NK-92 (cell line): ENCODE measurements around the gene P3H3.

Experiments used
- DNase-seq: peaks from one replicate; lab custom pipeline; 2025; ENCODE audit not compliant: unreplicated experiment; lab: John Stamatoyannopoulos, UW

P3H3 gene

DNA sequence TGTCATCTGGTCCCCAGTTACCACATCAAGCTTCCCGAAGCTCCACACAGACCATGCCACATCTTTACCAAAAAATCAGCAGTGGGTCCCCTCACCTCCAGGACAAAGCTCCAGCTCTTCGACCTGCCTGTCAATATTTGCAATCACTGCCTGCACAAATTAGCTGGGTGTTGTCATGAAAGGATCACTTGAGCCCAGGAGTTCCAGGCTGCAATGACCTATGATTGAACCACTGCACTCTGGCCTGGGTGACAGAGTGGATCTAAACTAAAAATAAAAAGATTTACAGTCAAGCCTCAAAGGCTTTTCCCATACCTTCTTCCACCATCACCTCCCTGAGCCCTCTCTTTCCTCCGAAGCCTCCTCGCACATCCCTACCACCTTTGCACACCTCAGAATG is 31.6 kb upstream of the P3H3 start:
- no peak for DNase-seq

DNA sequence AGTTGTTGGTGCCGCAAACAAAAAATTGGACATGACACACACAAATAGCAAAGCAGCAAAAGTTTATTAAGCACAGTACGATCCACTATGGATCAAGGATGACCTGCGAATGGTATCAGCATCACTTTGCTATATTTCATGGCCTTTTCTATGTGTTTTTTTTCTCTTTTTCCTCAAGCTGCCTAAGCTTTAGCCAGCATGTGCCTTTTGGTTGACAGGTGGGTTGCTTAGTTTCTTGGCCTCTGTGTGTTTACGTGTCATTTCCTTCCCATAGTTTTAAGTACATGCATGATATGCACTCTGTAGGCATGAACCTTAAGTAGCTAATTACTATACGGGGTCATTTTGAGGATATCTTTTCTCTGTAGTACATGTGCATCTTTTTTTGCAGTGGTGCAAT is 29.1 kb upstream of the P3H3 start:
- DNase-seq: no peak

DNA sequence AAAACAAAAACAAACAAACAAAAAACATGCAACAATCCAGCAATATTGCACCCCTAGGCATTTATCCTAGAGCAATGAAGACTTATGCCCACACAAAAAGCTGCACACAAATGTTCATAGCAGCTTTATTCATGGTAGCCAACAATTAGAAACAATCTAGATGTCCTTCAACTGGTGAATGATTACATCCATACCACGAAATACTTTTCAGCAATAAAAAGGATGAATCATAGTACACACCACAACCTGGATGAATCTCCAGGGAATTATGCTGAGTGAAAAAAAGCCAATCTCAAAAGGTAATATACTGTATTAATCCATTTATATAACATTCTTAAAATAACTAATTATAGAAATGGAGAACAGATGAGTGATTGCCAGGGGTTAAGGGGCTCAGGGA is 21.0 kb upstream of the P3H3 start:
- no peak for DNase-seq

DNA sequence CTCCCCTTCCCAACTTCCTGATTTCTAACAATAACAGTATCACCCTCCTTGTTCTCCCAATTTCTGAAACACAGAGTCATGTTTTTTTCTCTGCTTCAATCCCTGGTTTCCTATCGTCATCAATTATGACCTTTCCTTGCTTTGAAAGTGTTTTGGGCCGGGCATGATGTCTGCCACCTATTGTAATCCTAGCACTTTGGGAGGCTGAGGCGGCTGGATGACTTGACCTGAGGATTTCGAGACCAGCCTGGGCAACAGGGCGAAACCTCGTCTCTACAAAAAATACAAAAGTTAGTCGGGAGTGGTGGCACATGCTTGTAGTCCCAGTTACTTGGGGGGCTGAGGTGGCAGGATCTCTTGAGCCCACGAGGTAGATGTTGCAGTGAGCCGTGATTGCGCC is 19.2 kb upstream of the P3H3 start:
- DNase-seq: no peak

DNA sequence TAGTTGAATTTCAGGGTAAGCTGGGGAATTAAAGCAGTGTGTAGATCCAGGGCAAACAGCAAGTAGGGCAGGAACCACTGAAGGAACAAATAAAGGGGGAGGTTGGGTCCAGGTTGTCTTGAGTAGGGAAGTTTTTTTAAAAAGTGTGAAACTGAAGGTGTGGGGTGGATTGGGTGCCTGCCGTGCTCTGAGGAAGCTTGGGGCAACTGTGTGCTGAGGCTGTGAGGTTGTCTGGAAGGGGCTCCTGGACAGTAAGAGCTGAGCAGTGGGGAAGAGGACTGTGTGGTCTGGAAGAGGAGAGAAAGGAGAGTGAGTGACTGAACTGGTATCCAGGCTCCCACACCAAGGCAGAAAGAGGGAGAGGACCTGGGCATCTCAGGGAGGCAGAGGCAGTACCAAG is 17.4 kb upstream of the P3H3 start:
- no peak for DNase-seq

DNA sequence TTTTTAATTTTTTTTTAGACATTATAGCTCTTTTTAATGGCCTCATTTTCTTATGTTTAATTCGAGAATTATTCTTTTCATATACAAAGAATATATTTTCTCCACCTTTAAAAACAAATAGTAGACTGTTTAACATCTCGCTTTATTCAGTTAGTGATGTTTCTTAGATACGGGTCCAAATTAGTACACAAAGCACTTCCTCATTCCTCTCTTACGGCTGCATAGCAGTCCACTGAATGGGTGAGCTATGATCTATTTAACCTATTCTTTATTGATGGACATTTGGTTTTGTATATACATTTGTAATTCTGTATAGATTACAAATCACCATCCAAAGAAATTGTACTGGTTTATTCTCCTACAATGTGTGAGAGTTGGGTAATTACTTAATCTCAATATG is 14.8 kb upstream of the P3H3 start:
- DNase-seq: no peak

DNA sequence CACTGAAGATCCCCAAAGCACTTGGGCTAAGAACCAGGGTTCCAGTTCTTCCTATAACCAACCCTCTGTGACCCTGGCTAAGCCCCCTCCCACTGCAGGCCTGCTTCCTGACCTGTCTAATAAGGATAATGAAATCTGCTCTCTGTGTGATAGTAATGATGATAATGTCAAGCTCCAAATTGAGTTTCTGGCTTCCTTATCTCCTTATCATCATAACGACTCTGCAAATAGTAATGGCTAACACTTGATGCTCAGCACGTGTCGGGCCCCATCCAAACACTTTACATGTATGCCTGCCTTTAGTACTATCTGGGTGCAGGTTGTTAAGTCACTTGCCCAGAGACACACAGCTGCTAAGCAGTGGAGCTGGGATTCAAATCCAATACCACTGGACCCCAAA is 11.6 kb upstream of the P3H3 start:
- no peak for DNase-seq

DNA sequence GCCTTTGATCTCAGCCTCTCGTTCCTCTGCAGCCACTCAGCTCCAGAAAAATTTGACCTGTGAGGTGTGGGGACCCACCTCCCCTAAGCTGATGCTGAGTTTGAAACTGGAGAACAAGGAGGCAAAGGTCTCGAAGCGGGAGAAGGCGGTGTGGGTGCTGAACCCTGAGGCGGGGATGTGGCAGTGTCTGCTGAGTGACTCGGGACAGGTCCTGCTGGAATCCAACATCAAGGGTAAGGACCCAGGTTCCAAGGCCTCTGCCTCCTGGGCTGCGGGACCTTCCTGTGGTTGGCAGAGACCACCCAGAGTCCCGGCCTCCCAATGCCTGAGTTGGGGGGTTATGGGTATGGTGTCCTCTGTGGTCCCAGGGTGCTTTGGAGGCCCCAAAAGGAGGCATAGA is 11.1 kb upstream of the P3H3 start:
- DNase-seq: no peak

DNA sequence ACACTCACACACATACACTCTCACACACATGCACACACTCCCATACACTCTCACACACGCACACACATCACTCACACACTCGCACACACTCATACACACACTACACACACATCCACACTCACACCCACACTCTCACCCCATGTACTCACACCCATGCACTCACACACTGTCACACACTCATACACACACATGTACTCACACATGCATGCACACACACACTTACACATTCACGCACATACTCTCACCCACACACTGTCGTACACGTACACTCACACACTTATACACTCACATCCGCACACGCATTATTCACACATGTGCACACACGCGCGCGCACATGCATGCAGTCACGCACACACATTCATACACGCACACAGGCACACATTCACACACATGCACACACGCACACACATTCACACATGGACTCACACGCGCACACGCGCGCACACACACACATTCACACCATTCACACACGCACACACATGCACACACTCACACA is 10.5 kb upstream of the P3H3 start:
- DNase-seq: no peak

DNA sequence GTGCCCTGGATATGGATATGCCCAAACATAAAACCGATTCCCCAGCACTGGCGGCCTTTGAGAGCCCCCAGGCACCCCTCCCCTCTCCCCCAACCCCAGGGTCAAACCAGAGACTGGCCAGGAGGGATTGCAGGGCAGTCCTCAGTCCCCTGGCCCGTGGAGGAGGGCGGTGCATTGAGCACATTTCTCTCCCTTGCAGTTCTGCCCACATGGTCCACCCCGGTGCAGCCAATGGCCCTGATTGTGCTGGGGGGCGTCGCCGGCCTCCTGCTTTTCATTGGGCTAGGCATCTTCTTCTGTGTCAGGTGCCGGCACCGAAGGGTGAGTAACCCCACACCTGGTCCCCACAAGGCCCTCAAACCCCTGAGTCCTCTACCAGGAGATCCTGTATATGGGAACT is 10.0 kb upstream of the P3H3 start:
- no peak for DNase-seq

DNA sequence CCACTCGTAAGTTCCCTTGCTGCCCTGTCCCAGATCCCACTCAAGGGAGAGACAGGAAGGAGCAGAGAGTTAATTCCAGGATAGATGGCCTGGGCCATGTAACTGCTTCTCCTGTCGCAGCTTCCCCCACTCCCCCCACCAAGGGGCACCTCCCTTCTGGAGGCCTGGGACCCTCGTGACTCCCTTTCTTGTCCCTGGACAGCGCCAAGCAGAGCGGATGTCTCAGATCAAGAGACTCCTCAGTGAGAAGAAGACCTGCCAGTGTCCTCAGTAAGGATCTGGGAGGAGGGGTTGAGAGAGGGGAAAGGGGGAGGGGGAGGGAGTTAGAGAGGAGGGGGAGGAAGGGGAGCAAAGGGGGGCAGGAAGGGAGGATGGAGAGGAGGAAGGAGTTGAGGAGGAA is 9.6 kb upstream of the P3H3 start:
- DNase-seq: no peak

DNA sequence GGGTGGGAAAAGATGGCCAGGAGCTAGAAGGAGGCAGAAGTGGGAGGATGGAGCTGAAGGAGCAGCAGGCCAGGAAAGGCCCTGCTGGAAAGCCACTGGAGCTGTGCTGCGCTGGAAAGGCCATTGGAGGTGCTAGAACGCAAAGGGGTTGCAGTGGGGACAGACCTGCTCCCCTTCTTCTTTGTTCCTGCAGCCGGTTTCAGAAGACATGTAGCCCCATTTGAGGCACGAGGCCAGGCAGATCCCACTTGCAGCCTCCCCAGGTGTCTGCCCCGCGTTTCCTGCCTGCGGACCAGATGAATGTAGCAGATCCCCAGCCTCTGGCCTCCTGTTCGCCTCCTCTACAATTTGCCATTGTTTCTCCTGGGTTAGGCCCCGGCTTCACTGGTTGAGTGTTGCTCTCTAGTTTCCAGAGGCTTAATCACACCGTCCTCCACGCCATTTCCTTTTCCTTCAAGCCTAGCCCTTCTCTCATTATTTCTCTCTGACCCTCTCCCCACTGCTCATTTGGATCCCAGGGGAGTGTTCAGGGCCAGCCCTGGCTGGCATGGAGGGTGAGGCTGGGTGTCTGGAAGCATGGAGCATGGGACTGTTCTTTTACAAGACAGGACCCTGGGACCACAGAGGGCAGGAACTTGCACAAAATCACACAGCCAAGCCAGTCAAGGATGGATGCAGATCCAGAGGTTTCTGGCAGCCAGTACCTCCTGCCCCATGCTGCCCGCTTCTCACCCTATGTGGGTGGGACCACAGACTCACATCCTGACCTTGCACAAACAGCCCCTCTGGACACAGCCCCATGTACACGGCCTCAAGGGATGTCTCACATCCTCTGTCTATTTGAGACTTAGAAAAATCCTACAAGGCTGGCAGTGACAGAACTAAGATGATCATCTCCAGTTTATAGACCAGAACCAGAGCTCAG is 8.8 kb upstream of the P3H3 start:
- no peak for DNase-seq

DNA sequence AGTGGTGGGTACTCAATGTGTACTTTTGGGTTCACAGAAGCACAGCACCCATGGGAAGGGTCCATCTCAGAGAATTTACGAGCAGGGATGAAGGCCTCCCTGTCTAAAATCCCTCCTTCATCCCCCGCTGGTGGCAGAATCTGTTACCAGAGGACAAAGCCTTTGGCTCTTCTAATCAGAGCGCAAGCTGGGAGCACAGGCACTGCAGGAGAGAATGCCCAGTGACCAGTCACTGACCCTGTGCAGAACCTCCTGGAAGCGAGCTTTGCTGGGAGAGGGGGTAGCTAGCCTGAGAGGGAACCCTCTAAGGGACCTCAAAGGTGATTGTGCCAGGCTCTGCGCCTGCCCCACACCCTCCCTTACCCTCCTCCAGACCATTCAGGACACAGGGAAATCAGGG is 8.0 kb upstream of the P3H3 start:
- no peak for DNase-seq

DNA sequence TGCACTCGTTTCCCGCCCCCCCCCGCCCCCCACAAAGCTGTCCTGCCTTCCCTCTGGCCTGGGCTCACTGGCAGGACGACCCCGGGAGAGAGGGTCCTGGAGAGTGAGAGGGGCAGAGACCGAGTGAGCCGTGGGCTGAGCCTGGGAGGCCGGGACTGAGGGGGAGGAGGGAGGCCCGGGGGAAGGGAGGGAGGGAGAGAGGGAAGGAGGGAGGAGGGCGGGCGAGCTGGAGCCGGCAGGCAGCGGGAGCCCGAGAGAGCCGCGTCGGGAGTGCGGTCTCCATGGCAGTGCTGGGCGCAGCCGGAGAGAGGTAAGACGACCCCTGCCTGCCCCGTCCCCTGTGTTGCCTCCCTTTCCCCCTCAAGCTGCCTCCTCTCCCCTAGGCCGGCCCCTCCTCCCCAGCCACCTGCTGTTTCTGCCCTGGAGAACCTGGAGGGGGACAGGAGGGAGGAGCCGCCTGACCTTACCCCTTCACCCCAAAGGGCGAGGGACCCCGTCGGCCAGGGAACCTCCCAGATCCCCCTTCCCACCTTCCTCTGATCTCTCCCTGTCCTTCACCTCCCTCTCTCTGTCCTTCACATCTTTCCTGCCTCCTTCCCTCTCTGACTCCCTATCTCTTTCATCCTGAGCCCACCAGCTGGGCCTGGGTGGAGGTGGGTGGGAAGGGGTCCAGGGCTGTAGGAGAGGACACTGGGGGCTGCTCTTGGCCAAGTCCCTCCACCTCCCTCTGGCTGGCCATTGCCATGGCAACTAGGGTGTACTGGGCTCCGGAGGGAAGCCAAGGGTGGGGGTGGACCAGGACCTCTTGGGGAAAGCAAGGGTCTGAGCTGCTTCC is 6.4 kb upstream of the P3H3 start, which contains the start of gene GPR162:
Gene GPR162 (plus strand): TSS at position 231 of the 835 bp plus-strand sequence. CDS start 2,078 bp downstream, outside the sequence.
- DNase-seq: no peak

DNA sequence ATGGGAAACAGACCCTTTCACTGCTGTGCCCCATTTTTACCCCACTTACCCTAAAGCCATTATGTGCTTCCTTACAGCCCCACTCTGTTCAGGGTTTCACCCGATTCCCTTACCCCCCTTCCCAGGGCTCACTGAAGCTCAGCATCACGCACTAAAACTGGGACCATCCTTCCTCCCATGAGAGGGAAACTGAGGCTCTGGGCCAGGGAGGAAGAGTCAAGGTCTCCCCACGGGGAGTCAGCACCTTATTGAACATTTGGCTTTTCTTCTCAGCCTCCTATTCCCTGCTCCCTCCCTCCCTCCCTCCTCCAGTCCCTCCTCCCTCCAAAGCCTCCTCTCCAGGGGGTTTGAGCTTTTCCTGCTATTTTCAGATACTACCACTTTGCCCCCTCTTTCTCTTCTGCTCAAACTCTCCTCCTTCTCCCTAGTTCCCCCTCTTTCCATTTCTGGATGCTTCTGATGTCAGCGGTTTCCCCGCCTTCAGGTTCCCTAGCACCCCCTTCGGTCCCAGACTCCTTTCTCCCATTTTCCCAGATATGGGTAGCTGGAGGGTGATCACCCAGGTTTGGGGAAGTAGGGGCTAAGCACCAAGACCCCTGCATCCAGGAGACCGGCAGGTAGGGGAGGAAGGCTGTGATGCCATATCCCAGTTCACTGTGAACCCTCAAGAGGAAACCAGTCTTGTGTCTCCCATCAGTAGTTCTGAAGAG is 5.6 kb upstream of the P3H3 start:
- no peak for DNase-seq

DNA sequence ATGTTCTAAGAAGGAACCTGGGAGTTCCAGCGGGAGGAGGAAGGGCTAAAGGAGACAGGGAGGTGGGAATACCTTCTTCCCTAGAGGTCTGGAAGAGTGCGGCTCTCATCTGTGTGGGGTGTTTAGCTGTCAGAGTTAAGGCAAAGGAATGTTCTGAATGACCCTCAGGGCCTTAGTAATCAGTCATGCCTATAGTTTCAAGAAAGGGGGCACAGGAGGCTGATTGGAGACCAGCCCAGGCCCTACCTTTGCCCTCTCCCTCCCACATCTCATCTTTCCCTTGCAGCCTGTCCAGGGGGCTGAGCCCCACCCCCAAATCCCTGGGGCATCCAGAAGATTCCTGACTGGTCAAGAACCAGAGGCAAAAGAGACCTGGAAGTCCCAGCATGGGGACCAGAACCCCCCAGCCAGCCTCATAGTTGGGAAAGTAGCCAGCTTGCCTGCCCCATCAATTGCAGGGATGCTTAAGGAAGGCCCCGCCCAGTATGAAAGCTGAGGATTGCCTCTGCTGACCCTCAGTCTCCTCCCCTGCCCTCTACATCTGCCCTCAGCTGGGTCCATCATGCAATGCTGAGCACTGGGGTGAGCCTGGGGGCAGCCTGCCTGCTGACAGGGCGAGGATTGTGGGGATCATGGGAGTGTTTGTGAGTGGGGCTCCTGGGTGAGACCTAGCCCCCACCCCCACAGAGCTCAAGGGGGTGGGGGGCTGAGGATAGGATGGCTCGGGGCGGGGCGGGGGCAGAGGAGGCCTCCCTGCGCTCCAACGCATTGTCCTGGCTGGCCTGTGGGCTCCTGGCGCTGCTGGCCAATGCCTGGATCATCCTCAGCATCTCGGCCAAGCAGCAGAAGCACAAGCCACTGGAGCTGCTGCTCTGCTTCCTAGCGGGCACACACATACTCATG is 4.8 kb upstream of the P3H3 start:
- no peak for DNase-seq

DNA sequence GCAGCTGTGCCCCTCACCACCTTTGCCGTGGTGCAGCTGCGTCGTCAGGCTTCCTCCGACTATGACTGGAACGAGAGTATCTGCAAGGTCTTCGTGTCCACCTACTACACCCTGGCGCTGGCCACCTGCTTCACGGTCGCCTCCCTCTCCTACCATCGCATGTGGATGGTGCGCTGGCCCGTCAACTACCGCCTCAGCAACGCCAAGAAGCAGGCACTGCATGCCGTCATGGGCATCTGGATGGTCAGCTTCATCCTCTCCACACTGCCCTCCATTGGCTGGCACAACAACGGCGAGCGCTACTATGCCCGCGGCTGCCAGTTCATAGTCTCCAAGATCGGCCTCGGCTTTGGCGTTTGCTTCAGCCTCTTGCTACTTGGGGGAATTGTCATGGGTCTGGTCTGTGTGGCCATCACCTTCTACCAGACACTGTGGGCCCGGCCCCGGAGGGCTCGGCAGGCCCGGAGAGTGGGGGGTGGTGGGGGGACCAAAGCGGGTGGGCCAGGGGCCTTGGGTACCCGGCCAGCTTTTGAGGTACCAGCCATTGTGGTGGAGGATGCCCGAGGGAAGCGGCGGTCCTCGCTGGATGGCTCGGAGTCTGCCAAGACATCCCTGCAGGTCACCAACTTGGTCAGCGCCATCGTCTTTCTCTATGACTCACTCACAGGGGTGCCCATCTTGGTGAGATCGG is 4.0 kb upstream of the P3H3 start:
- no peak for DNase-seq

DNA sequence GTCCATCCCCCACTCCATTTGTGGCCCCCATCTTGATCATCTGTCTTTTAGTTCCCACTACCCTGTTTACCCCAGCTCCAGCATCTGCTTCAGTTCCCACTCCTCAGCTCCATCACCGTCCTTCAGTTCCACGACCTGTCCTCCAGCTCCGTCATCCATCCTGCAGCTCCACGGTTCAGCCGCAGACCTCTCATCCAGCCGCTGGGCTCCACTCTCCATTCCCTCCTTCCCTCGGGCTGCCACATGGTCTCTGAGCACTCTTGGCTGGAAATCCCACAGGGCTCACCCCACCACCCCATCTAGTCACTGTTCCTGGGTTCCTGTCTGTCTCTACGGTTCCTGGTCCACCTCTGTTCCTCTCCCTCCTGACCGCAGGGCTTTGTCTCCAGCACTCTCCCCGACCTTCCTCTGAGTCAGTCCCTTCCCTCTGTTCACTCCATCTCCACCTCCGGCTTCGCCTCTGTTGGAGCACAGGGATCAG is 3.3 kb upstream of the P3H3 start:
- DNase-seq: no peak

DNA sequence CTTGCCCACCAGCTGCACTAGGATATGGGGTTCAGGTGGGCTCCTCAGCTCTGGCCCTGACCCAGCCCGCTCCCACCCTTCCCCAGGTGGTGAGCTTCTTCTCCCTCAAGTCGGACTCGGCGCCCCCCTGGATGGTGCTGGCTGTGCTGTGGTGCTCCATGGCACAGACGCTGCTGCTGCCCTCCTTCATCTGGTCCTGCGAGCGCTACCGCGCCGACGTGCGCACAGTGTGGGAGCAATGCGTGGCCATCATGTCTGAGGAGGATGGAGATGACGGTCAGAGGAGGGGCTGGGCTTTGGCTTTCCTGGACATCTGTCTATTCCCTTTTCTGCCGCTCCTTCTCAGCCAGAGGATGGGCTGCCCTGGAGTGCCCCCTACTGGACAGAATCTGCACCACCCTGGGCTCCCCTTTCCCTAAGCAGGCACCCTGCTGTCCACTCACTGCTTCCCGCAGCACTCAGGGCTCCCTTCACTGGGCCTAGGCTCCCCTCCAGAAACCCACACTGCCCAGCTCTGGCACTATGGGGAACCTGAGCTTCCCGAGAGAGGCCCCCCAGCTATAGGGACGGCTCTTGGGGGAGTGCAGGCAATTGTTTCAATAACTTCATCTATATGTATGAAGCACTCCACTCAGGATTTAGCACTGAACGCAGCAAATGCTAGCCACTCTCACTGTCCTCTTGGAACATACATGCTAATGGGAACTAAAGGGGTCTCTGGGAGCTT is 2.6 kb upstream of the P3H3 start:
- DNase-seq: no peak
